Stimulated activated CD4-positive, alpha-beta T cell treated with anti-CD3 and anti-CD28 coated beads, Interleukin-1b, Interleukin-23, amount 100 ng/mL, for 1 hour (primary cell): ENCODE measurements around the gene FCRL5.

Experiments used
- DNase-seq, 2 donors: peaks; one replicate each; pipeline ENCODE4 v3.0.0-alpha.2; 2020; ENCODE audit warnings: low read depth in 2 of 2

Gene FCRL5

GRCh38 chr1:157523774-157524493, 28.4 kb downstream of the FCRL5 start:
- no peak for DNase-seq

GRCh38 chr1:157521056-157521455, 31.3 kb downstream of the FCRL5 start:
- no peak for DNase-seq

GRCh38 chr1:157520386-157520935, 31.9 kb downstream of the FCRL5 start:
- DNase-seq: no peak

DNA sequence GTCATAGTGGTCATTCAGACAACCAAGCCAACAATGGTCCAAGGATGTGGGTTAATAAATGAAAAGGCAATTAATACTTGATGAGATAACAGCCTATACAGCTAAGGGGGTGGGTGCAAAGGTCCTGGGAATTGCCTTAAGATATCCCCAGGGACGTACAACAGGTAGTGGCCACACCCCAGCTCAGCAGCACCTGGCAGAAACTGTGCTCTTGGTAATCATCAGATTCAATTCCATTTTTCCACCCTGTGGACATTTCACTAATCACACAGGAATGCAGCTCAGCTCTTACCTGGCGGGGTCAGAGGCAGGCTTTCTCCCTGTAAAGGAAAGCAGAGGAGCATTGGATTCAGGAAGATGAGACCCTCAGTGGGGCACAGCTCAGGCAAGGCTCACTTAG, 32.9 kb downstream of the FCRL5 start:
- DNase-seq: no peak

- DNase-seq: no peak
Measured at GRCh38 chr1:157517016-157517415, 35.3 kb downstream of the FCRL5 start.

DNA sequence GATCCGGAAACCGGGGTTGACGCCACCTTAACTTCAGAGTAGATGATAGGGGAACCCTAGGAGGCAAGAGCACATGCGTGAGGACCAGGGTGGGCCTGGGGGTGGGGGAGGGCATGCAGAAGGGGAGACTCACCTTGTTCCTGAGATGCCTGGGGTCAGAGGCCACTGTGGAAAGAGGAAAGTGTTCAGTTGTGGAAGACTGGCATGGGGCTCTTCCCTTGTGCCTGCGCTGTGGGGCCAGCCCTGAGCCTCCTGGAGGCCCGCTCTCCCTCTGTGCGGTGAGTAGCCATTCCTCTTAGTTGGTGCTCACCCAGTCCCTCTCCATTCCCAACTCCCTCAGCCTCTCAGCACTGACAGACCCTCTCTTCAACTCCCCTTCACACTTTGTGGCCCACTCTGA, 36.6 kb downstream of the FCRL5 start:
- no peak for DNase-seq

- DNase-seq: no peak
Measured at GRCh38 chr1:157515141-157515540, 37.2 kb downstream of the FCRL5 start.

- no peak for DNase-seq
Measured at GRCh38 chr1:157512036-157512969, 40.0 kb downstream of the FCRL5 start.

DNA sequence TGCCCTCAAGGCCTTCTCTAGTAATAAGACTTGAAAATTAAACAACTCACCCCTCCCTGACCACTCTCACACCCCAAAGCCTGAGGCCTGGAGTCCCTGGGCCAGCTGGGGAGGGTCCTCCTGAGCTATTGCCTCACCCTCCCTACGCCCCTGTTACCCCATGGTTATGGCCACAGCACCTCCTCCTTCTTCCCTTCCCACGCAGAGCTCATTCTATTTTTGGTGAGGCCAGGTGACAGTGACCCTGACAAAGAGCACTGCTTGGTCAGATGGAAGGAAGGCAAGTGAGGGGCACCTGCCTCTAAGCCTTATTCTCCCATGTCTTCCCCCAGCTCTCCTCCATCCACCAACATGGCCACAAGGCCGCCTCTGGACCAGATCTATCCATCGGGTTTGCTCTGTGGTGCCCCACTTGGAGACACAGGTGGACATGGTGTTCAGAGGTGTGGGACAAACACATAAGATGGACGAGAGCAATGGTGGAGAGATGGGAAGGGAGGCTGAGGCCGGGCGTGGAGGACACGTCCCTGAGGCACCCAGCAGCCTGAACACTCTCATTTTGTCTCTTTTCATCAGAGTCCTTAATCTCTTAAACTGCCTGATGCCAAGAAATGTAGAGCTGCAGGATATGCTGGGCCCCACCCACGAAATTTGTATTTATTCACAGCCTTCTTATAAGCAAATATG, 42.6 kb downstream of the FCRL5 start:
- no peak for DNase-seq

DNA sequence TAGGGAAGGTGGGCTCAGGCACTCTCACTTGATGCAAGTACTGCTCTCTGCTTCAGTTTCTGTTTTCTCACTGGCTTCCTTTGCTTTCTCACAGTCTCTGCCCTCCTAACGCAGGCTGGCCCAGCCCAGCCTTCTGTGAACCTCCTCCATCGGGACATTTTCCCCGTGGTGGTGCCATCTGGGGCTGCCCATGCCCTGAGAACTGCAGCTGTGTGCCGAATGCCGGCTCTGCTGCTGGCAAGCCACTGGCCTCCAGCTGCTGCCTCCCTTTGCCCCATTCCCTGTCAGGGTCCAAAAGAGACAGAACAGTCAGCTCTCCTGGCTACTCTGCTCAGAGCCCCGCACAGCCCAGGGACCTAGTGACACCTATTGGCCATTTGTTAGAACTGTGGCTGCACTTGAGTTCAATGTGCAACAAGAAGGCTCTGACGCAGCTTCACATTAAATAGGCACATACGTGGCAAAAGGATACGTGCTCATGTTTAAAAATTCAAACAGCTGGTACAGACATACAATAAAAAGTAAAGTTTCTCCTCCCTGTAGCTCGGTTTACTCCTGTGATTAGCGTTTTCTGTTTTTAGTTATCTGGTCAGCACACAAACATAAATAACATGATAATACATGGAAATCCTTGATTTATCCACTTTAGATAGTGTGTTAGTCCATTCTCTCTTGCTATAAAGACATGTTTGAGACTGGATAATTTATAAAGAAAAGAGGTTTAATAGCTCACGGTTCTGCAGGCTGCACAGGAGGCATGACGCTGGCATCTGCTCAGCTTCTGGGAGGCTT, 46.6 kb downstream of the FCRL5 start:
- no peak for DNase-seq

DNA sequence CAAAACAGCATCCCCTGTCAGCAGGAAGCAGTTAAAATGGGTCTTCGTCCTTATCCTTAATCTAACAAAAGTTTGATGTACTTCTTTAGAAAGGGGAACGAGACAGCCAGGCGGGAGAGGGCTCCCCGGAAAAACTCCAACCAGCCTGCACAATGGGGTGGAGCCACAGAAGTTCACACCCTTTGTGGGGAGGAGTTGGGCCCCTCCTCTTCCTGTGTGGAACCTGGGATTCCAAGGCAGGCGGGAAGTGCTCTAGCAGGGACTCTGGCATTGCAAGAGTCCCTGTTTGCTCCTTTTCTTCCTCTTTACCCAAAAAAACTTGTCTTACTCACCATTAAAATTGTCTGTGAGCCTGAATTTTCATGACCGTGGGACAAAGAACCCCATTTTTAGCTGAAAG, 47.7 kb downstream of the FCRL5 start:
- no peak for DNase-seq

DNA sequence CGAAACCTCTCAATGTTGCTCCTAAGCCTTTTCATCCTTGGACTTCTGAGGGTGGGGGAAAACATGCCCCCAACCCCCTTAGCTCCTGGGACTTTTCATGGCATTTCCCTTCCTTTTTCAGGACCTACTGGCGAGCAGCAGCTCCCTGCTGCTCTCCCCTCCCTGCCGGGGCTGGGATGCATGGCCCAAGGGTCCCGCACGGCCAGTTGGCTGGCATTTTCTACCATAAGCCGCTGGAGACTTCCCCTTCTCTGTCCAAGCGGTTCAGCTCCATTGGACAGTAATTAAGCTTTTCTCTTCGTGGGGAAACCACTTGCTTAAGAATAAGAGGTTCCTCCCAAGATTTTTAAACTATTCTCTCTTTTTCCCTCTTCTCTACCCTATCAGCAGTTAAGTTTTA, 52.8 kb downstream of the FCRL5 start:
- no peak for DNase-seq

GRCh38 chr1:157498736-157499090, 53.6 kb downstream of the FCRL5 start:
- DNase-seq: no peak

DNA sequence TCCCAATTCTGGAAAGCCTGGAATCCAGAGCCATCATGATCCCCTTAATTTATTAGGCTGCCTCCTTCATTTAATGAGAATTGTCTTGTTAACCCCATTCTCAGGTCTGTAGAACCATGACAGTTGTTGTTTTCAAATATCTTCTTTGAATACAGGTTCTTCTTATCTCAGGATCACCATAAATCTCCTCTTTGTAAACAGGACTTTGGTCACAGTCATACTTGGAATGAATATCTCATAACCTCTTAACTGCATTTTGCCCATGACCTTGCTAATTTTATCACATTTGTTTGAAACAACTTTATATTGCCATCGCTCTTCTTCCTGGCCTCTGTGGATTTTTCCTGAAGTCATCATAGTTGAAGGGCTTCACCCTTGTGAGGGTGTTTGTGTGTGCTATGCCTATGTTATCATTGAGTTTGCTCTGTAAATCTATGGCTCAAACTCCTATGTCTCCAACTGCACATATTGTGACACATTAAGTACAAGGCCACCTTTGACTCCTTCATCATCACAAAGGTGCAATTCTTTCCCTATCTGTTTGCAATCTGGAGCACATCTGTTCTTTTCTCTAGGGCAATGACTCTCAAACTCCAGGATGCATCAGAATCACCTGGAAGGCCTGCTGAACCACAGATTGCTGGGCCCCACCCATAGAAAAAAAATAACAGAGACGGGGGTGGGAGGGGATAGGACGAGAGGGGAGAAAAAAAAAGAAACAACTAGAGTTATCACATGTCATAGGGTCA, 54.2 kb downstream of the FCRL5 start:
- no peak for DNase-seq

GRCh38 chr1:157497284-157497683, 55.0 kb downstream of the FCRL5 start:
- DNase-seq: no peak

- DNase-seq: no peak
Measured at GRCh38 chr1:157496121-157496526, 56.2 kb downstream of the FCRL5 start.

DNA sequence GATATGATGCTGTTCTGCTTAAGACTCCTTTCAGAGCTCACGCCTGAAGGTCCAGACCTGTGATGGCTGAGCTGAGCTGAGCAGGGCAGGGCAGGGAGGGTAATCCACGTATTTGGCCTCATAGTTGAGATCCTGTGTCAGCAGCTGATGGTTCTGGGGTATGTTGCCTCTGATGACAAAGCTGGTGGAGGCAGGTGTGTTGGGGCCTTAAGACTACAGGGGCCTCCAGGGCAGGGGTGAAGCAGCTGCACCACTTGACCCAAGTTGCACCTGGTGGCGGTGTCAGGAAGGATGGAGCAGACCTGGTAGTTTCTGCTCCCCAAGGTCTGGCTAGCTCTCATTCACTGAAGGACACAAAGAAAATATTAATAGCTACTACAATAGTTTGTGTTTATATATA, 57.0 kb downstream of the FCRL5 start:
- DNase-seq: no peak

GRCh38 chr1:157494093-157494492, 58.2 kb downstream of the FCRL5 start:
- no peak for DNase-seq

GRCh38 chr1:157490467-157491165, 61.7 kb downstream of the FCRL5 start:
- DNase-seq: peak in 1 of 2 donors; percentile 39

DNA sequence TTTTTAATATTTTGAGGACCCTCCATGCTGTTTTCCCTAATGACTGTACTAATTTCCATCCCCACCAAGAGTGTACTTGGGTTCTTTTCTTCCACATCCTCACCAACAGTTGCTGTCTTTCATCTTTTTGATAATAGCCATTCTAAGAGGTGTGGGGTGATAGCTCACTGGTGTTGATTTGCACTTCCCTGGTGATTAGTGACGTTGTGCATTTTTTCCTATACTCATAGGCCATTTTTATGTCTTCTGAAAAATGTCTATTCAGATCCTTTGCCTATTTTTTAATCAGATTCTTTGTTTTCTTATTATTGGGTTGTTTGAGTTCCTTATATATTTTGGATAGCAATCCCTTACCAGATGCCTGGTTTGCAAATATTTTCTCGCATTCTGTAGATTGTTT, 64.2 kb downstream of the FCRL5 start:
- DNase-seq: no peak
